ENCODE data around the gene PTH2R.
"Not testable (repeated sequence)": the region's sequence is repeated elsewhere in the genome, so short reads cannot be mapped to it uniquely, and the experiment has no call there.

Gene PTH2R

GRCh38 chr2:208373460-208374089 lies 33.0 kb upstream of the PTH2R start:
- Histone ChIP-seq H3K9me3 (ENCODE audit: control extremely low read depth in 1 of 5, control insufficient read depth in 4 of 5, insufficient read depth in 2 of 5, low read depth in 1 of 5, low read length in 4 of 5) (no peaks in the 10 kb centered on the region), H3K4me1 (ENCODE audit: control extremely low read depth in 1 of 4, control insufficient read depth in 4 of 4, insufficient read depth in 4 of 4, low read length in 3 of 4) (no peaks in the 10 kb centered on the region), H3K27ac (ENCODE audit: insufficient read depth in 1 of 2, low read depth in 1 of 2, low read length in 2 of 2, poor library complexity in 1 of 2, severe bottlenecking in 2 of 2) (no peak overlapping the region), H3K36me3 (ENCODE audit: control insufficient read depth in 4 of 4, insufficient read depth in 4 of 4, low read length in 3 of 4) (no peaks in the 10 kb centered on the region), H3K4me3 (ENCODE audit: control insufficient read depth in 1 of 7, extremely low read depth in 1 of 7, insufficient read depth in 4 of 7, low read depth in 2 of 7, low read length in 6 of 7) (no peak overlapping the region), H3K27me3 (replicated peaks in 2 of 5; ENCODE audit: control insufficient read depth in 4 of 5, insufficient read depth in 5 of 5, low read length in 4 of 5) (peaks cover 0 to 2% (median 0%) of the 10 kb centered on the region in 5 experiments)
- ChIA-PET CTCF (interaction anchor here (1.1 to 1.9 kb wide), 5 partner anchors 16 to 962 kb away, joined by 3 to 4 read pairs (median 3); no protein-coding TSS in a partner anchor), POLR2A (no interaction called here)
- WGBS (ENCODE audit: insufficient coverage), result no CpG with 5 or more reads among the region's 2 CpGs
- DNase-seq, result peak; percentile 42 to 65 (median 60)

DNA sequence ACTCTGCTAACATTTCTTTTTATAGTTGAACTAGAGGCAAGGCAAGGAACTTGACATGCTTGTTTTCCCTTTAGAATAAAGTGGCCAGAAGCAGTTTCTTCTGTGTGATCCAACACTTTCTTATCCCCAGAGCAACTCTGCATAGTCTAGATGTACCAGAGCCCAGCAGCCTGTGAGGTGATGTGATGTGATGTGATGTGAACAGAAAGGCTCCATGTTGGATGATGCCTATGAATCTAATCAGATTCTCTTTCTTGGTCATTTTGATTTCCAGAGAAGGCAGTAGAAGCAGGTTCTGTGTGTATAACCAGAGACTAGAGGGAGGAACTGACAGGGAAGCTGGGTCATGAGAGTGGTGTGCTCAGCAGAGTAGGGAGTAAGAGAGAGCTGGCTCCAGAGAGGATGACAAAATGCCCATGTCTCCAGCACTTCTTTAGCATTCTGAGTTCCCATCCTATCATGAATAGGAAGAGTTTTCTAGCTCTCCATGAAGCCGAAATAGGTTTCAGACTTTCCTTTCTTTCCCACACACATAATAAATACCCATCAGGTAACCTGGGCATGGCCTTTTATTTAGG lies 31.0 kb upstream of the PTH2R start:
- H3K4me1 ChIP-seq (ENCODE audit: control extremely low read depth in 1 of 4, control insufficient read depth in 4 of 4, insufficient read depth in 4 of 4, low read length in 3 of 4), result no peaks in the 10 kb centered on the region
- ChIA-PET CTCF (no interaction called here), POLR2A (no interaction called here)
- no peak overlapping the region for H3K27ac ChIP-seq (ENCODE audit: insufficient read depth in 1 of 2, low read depth in 1 of 2, low read length in 2 of 2, poor library complexity in 1 of 2, severe bottlenecking in 2 of 2)
- no peak overlapping the region for H3K4me3 ChIP-seq (ENCODE audit: control insufficient read depth in 1 of 7, extremely low read depth in 1 of 7, insufficient read depth in 4 of 7, low read depth in 2 of 7, low read length in 6 of 7)
- WGBS (ENCODE audit: insufficient coverage), result 100% methylated on average over 1 of the region's 1 CpG
- H3K36me3 ChIP-seq (ENCODE audit: control insufficient read depth in 4 of 4, insufficient read depth in 4 of 4, low read length in 3 of 4), result no peaks in the 10 kb centered on the region
- DNase-seq, result no peak
- no peaks in the 10 kb centered on the region for H3K9me3 ChIP-seq (ENCODE audit: control extremely low read depth in 1 of 5, control insufficient read depth in 4 of 5, insufficient read depth in 2 of 5, low read depth in 1 of 5, low read length in 4 of 5)
- peaks cover 0 to 2% (median 0%) of the 10 kb centered on the region in 5 experiments for H3K27me3 ChIP-seq (replicated peaks in 2 of 5; ENCODE audit: control insufficient read depth in 4 of 5, insufficient read depth in 5 of 5, low read length in 4 of 5)

DNA sequence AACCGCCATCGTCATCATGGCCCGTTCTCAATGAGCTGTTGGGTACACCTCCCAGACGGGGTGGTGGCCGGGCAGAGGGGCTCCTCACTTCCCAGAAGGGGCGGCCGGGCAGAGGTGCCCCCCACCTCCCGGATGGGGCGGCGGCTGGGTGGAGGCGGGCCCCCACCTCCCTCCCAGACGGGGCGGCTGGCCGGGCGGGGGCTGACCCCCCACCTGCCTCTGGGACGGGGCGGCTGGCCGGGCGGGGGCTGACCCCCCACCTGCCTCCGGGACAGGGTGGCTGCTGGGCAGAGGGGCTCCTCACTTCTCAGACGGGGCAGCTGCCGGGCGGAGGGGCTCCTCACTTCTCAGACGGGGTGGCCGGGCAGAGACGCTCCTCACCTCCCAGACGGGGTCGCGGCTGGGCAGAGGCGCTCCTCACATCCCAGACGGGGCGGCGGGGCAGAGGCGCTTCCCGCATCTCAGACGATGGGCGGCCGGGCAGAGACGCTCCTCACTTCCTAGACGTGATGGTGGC lies 29.2 kb upstream of the PTH2R start:
- H3K4me3 ChIP-seq (ENCODE audit: control insufficient read depth in 1 of 7, extremely low read depth in 1 of 7, insufficient read depth in 4 of 7, low read depth in 2 of 7, low read length in 6 of 7); H3K27me3 ChIP-seq (replicated peaks in 2 of 5; ENCODE audit: control insufficient read depth in 4 of 5, insufficient read depth in 5 of 5, low read length in 4 of 5); H3K9me3 ChIP-seq (ENCODE audit: control extremely low read depth in 1 of 5, control insufficient read depth in 4 of 5, insufficient read depth in 2 of 5, low read depth in 1 of 5, low read length in 4 of 5); H3K27ac ChIP-seq (ENCODE audit: insufficient read depth in 1 of 2, low read depth in 1 of 2, low read length in 2 of 2, poor library complexity in 1 of 2, severe bottlenecking in 2 of 2); DNase-seq; POLR2A ChIA-PET; H3K36me3 ChIP-seq (ENCODE audit: control insufficient read depth in 4 of 4, insufficient read depth in 4 of 4, low read length in 3 of 4); H3K4me1 ChIP-seq (ENCODE audit: control extremely low read depth in 1 of 4, control insufficient read depth in 4 of 4, insufficient read depth in 4 of 4, low read length in 3 of 4); CTCF ChIA-PET: not testable (repeated sequence)
- WGBS (ENCODE audit: insufficient coverage), result 100% methylated on average over 4 of the region's 40 CpGs

- Histone ChIP-seq H3K4me1 (ENCODE audit: control extremely low read depth in 1 of 4, control insufficient read depth in 4 of 4, insufficient read depth in 4 of 4, low read length in 3 of 4) (no peaks in the 10 kb centered on the region), H3K9me3 (ENCODE audit: control extremely low read depth in 1 of 5, control insufficient read depth in 4 of 5, insufficient read depth in 2 of 5, low read depth in 1 of 5, low read length in 4 of 5) (no peaks in the 10 kb centered on the region), H3K4me3 (ENCODE audit: control insufficient read depth in 1 of 7, extremely low read depth in 1 of 7, insufficient read depth in 4 of 7, low read depth in 2 of 7, low read length in 6 of 7) (no peak overlapping the region), H3K27me3 (replicated peaks in 2 of 5; ENCODE audit: control insufficient read depth in 4 of 5, insufficient read depth in 5 of 5, low read length in 4 of 5) (peaks cover 0 to 2% (median 0%) of the 10 kb centered on the region in 5 experiments), H3K27ac (ENCODE audit: insufficient read depth in 1 of 2, low read depth in 1 of 2, low read length in 2 of 2, poor library complexity in 1 of 2, severe bottlenecking in 2 of 2) (no peak overlapping the region), H3K36me3 (ENCODE audit: control insufficient read depth in 4 of 4, insufficient read depth in 4 of 4, low read length in 3 of 4) (no peaks in the 10 kb centered on the region)
- no peak for DNase-seq
- CTCF ChIA-PET, result no interaction called here
- POLR2A ChIA-PET, result no interaction called here
- 100% methylated on average over 2 of the region's 3 CpGs for WGBS (ENCODE audit: insufficient coverage)
These were observed 27.4 kb upstream of the PTH2R start for GRCh38 chr2:208379192-208379591.

DNA sequence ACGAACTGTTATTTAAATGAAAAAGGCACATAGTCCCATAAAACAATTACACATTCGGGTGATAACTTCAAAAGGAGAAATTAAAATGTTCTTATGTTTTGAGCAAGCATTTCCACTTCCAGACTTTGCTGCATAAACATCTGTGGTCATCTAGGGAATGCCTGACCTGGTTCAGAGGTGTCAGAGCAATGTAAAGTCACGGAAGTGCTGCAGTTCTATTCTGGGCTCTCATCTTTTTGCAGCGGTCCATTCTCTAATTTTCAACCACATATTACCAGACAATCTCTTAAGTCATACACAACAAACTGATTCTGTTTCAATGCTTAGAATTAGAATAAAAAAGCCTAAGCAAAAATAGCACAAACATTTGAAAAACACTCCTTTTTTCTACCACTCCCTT lies 22.0 kb upstream of the PTH2R start:
- CTCF ChIA-PET, result no interaction called here
- no peaks in the 10 kb centered on the region for H3K9me3 ChIP-seq (ENCODE audit: control extremely low read depth in 1 of 5, control insufficient read depth in 4 of 5, insufficient read depth in 2 of 5, low read depth in 1 of 5, low read length in 4 of 5)
- no peak overlapping the region for H3K4me3 ChIP-seq (ENCODE audit: control insufficient read depth in 1 of 7, extremely low read depth in 1 of 7, insufficient read depth in 4 of 7, low read depth in 2 of 7, low read length in 6 of 7)
- H3K27ac ChIP-seq (ENCODE audit: insufficient read depth in 1 of 2, low read depth in 1 of 2, low read length in 2 of 2, poor library complexity in 1 of 2, severe bottlenecking in 2 of 2), result no peak overlapping the region
- 90% methylated on average over 2 of the region's 4 CpGs for WGBS (ENCODE audit: insufficient coverage)
- H3K36me3 ChIP-seq (ENCODE audit: control insufficient read depth in 4 of 4, insufficient read depth in 4 of 4, low read length in 3 of 4), result no peaks in the 10 kb centered on the region
- no peak for DNase-seq
- H3K4me1 ChIP-seq (ENCODE audit: control extremely low read depth in 1 of 4, control insufficient read depth in 4 of 4, insufficient read depth in 4 of 4, low read length in 3 of 4), result no peaks in the 10 kb centered on the region
- H3K27me3 ChIP-seq (replicated peaks in 2 of 5; ENCODE audit: control insufficient read depth in 4 of 5, insufficient read depth in 5 of 5, low read length in 4 of 5), result no peaks in the 10 kb centered on the region
- POLR2A ChIA-PET, result no interaction called here

DNA sequence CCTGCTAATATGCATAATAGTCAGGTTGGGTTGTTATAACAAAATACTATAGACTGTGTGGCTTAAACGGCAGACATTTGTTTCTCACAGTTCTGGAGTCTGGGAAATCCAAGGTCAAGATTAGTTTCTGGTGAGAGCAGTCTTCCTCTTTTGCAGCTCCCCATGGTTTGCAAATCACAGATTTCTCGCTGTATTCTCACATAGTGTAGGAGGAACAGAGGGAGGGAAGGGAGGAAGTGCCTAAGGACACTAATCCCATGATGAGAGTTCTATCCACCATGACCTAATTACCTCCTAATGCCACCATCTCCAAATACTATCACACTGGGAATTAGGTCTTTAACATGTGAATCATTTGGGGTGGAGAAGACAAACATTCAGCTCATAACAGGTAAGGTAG lies 20.1 kb upstream of the PTH2R start:
- CTCF ChIA-PET, result no interaction called here
- Histone ChIP-seq H3K9me3 (ENCODE audit: control extremely low read depth in 1 of 5, control insufficient read depth in 4 of 5, insufficient read depth in 2 of 5, low read depth in 1 of 5, low read length in 4 of 5) (peaks cover 0 to 5% (median 0%) of the 10 kb centered on the region in 5 experiments), H3K4me1 (ENCODE audit: control extremely low read depth in 1 of 4, control insufficient read depth in 4 of 4, insufficient read depth in 4 of 4, low read length in 3 of 4) (no peaks in the 10 kb centered on the region), H3K36me3 (ENCODE audit: control insufficient read depth in 4 of 4, insufficient read depth in 4 of 4, low read length in 3 of 4) (no peaks in the 10 kb centered on the region), H3K27me3 (replicated peaks in 2 of 5; ENCODE audit: control insufficient read depth in 4 of 5, insufficient read depth in 5 of 5, low read length in 4 of 5) (no peaks in the 10 kb centered on the region), H3K27ac (ENCODE audit: insufficient read depth in 1 of 2, low read depth in 1 of 2, low read length in 2 of 2, poor library complexity in 1 of 2, severe bottlenecking in 2 of 2) (no peak overlapping the region), H3K4me3 (ENCODE audit: control insufficient read depth in 1 of 7, extremely low read depth in 1 of 7, insufficient read depth in 4 of 7, low read depth in 2 of 7, low read length in 6 of 7) (no peak overlapping the region)
- DNase-seq, result no peak
- POLR2A ChIA-PET, result no interaction called here
- WGBS (ENCODE audit: insufficient coverage), result 0% methylated on average over 1 of the region's 2 CpGs

DNA sequence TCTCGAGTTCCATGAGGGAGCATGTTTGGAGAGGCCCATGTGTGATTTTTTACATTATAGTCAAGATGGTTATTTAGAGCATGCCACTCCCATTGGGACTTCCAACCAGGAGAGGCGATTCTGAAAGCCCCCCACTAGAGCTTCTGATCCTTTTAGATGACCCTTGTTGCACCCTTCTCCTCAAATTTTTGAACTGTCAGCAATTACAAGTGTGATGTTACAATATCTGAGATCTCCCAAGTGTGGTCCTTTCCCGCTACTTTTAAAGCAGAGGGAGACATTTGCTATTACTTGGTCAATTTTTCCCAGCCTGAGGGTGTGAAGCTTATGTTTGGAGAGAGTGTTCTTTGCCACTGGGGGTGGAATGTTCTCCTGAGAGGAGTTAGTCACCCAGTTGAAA lies 16.7 kb upstream of the PTH2R start:
- Histone ChIP-seq H3K27me3 (replicated peaks in 2 of 5; ENCODE audit: control insufficient read depth in 4 of 5, insufficient read depth in 5 of 5, low read length in 4 of 5) (no peaks in the 10 kb centered on the region), H3K9me3 (ENCODE audit: control extremely low read depth in 1 of 5, control insufficient read depth in 4 of 5, insufficient read depth in 2 of 5, low read depth in 1 of 5, low read length in 4 of 5) (peaks cover 2 to 33% (median 18%) of the 10 kb centered on the region in 5 experiments), H3K4me3 (ENCODE audit: control insufficient read depth in 1 of 7, extremely low read depth in 1 of 7, insufficient read depth in 4 of 7, low read depth in 2 of 7, low read length in 6 of 7) (no peak overlapping the region), H3K36me3 (ENCODE audit: control insufficient read depth in 4 of 4, insufficient read depth in 4 of 4, low read length in 3 of 4) (no peaks in the 10 kb centered on the region), H3K4me1 (ENCODE audit: control extremely low read depth in 1 of 4, control insufficient read depth in 4 of 4, insufficient read depth in 4 of 4, low read length in 3 of 4) (no peaks in the 10 kb centered on the region), H3K27ac (ENCODE audit: insufficient read depth in 1 of 2, low read depth in 1 of 2, low read length in 2 of 2, poor library complexity in 1 of 2, severe bottlenecking in 2 of 2) (no peak overlapping the region)
- POLR2A ChIA-PET, result no interaction called here
- no peak for DNase-seq
- 100% methylated on average over 3 of the region's 3 CpGs for WGBS (ENCODE audit: insufficient coverage)
- CTCF ChIA-PET, result interaction anchor here (0.6 kb wide), 1 partner anchor 470 kb away, joined by 3 read pairs; no protein-coding TSS in a partner anchor
